NCI-H1417 treated with DMSO at 0.1 percent for 48 hours (cell line): Measurements from ENCODE around the gene CXorf49.
"Not testable (repeated sequence)": the region's sequence is repeated elsewhere in the genome, so short reads cannot be mapped to it uniquely, and the experiment has no call there.

Source experiments
- DNase-seq: peaks from one replicate; lab custom pipeline; 2025; lab: John Stamatoyannopoulos, UW

Gene CXorf49

DNA sequence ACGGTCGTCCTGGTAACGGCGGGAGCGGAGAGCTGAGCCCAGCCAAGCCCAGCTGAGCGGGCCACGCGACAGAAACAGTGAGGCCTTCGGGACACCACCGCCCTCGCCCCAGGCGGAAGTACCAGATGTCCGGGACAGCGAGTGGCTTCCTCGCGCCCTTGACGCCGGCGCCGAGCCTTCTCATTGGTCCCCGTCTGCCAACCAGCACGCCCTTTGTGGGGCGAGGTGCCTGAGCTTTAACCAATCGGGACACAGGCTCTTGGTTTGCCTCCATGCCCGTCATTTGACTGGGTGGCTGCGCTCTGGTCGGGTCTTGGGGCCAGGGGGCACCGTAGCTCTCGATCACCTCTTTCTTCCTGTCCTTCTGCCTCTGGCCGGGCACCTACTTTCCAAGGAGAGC lies at the start of gene CXorf49:
CXorf49 (minus strand) TSS at position 101 of the 400 bp plus-strand sequence. CDS start 134 bp downstream, outside the sequence.
- not testable (repeated sequence) for DNase-seq

DNA sequence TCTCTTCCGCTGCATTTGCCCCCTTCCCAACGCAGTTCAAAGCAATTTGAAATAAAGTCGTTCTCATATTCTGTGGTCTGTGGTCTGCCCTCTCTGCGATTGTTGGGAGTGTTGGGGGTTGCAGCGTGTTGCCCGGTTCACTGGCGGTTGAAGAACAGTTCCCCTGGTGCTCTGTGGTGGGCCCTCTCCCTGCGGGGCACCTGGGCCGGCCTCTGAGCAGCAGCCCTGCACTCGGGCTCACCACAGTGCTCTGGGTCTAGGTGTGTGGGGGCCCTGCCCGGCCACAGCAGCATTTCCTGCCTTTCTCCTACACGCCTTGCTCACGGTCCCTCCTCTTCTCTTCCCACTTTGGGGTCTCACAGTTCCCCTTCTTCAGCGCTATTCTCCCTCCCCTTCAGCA lies 49.0 kb upstream of the CXorf49 start:
- not testable (repeated sequence) for DNase-seq

DNA sequence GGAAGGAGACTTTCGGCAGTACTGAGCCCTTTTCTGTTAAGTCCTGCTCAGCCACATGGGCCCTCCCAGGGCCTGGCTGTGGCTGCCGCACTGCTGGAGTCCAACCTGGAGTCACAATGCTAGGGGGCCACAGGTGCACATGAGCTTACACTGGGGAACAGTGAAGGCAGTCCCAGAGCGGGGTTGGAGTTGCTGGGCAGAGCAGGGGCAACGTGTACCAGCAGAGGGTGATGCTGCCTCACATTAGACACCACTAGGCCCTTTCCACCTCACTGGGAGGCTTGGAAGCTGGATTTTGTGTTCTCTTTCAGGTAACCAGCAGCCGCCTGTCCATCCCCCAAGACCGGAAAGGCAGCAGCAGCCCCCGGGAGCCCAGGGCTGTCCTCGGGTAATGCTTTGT lies 47.5 kb upstream of the CXorf49 start:
- not testable (repeated sequence) for DNase-seq

DNA sequence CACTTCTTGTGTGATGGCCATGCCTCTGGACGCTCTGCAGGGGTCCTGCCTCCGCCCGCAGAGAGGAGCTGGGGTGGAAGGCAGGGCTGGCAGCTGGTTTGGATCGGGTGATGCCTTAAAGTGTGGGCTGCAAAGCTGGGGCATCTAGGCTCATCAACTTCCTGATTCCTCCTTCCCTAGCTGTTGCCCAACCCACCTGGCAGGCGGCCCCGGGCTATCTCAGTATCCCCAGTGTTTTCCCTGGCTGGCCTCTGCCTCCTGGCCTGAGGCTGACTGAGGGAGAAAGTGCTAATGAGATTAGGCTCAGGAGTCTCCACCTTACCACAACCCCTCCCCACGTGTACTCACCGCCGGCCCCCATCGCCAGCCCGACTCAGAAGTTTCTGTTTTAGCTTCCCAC lies 46.7 kb upstream of the CXorf49 start:
- DNase-seq = not testable (repeated sequence)

DNA sequence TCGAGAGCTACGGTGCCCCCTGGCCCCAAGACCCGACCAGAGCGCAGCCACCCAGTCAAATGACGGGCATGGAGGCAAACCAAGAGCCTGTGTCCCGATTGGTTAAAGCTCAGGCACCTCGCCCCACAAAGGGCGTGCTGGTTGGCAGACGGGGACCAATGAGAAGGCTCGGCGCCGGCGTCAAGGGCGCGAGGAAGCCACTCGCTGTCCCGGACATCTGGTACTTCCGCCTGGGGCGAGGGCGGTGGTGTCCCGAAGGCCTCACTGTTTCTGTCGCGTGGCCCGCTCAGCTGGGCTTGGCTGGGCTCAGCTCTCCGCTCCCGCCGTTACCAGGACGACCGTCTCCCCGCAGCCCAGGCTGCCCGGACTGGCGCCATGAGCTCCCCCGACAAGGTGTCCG lies 45.0 kb upstream of the CXorf49 start, which contains the start of gene CXorf49B:
CXorf49B (plus strand) TSS at position 301 of the 400 bp plus-strand sequence; CDS start at position 376, 75 bp downstream.
- DNase-seq = not testable (repeated sequence)

DNA sequence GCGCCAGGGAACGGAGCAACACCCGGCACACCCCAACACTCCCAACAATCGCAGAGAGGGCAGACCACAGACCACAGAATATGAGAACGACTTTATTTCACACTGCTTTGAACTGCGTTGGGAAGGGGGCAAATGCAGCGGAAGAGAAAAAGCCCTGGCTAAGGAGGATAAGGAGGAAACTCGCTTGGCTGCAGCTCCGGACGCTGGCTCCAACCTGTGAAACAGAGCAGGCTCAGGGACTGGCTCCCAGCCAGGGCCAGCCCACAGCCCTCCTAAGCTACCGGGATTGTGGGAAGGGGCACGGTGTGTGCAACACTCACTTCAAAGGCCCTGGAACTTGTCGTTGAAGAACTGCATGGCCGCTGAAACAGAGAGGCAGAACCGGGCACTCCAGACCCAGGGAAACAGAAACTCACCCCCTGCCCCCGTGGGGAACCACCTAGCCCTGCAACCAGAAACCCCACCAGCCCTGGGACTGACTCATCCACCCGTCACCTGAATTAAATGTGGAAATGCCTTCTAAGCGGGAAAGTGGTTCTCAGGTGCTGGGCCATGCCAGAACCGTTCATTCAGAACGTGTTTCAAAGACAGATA lies 42.7 kb upstream of the CXorf49 start:
- not testable (repeated sequence) for DNase-seq

DNA sequence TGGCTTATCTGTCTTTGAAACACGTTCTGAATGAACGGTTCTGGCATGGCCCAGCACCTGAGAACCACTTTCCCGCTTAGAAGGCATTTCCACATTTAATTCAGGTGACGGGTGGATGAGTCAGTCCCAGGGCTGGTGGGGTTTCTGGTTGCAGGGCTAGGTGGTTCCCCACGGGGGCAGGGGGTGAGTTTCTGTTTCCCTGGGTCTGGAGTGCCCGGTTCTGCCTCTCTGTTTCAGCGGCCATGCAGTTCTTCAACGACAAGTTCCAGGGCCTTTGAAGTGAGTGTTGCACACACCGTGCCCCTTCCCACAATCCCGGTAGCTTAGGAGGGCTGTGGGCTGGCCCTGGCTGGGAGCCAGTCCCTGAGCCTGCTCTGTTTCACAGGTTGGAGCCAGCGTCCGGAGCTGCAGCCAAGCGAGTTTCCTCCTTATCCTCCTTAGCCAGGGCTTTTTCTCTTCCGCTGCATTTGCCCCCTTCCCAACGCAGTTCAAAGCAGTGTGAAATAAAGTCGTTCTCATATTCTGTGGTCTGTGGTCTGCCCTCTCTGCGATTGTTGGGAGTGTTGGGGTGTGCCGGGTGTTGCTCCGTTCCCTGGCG lies 2.3 kb upstream of the CXorf49 start:
- not testable (repeated sequence) for DNase-seq

DNA sequence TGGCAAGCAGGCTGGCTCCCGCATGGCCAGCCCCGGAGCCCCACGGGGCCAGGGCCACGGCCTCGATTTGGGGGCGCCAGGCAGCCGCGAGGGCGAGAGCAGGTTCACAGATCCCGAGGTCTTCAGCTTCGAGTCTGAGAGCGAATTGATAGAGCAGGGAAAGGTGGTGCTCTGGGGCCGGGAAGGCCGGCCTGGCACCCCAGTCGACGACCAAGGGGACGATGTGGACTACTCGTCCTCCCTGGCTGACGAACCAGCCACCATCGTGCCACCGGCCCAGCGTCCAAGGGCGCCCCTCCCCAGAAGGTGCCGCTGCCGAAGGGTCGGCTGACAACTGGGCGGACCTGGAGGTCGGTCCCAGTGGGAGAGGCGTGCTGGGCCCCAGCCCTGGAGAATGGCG lies 1.1 kb upstream of the CXorf49 start:
- DNase-seq = not testable (repeated sequence)

DNA sequence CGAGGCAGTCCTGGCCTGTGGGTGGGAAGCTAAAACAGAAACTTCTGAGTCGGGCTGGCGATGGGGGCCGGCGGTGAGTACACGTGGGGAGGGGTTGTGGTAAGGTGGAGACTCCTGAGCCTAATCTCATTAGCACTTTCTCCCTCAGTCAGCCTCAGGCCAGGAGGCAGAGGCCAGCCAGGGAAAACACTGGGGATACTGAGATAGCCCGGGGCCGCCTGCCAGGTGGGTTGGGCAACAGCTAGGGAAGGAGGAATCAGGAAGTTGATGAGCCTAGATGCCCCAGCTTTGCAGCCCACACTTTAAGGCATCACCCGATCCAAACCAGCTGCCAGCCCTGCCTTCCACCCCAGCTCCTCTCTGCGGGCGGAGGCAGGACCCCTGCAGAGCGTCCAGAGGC lies 1.8 kb downstream of the CXorf49 start:
- not testable (repeated sequence) for DNase-seq

DNA sequence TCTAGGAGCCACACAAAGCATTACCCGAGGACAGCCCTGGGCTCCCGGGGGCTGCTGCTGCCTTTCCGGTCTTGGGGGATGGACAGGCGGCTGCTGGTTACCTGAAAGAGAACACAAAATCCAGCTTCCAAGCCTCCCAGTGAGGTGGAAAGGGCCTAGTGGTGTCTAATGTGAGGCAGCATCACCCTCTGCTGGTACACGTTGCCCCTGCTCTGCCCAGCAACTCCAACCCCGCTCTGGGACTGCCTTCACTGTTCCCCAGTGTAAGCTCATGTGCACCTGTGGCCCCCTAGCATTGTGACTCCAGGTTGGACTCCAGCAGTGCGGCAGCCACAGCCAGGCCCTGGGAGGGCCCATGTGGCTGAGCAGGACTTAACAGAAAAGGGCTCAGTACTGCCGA lies 2.5 kb downstream of the CXorf49 start:
- DNase-seq = not testable (repeated sequence)

DNA sequence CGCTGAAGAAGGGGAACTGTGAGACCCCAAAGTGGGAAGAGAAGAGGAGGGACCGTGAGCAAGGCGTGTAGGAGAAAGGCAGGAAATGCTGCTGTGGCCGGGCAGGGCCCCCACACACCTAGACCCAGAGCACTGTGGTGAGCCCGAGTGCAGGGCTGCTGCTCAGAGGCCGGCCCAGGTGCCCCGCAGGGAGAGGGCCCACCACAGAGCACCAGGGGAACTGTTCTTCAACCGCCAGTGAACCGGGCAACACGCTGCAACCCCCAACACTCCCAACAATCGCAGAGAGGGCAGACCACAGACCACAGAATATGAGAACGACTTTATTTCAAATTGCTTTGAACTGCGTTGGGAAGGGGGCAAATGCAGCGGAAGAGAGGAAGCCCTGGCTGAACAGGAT lies 4.0 kb downstream of the CXorf49 start:
- not testable (repeated sequence) for DNase-seq

DNA sequence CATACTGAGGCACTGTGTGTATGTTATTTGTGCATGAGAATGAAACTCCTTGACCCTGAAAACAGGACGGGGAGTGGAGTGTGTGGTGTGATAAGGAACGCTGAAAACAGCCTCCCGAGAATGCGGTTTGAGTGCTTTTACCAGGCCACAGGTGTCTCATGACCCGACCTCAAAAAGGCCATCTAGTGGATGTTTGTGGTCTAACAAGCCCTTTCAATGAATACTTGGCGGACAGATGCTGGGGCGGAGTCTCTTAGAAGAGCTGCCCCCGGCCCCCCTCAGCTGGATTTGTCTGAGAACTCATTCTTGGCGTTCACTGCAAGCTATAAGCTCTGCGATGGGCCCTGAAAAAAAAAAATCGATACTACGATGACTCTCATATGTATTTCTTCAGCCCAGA lies 15.2 kb downstream of the CXorf49 start:
- DNase-seq = not testable (repeated sequence)

DNA sequence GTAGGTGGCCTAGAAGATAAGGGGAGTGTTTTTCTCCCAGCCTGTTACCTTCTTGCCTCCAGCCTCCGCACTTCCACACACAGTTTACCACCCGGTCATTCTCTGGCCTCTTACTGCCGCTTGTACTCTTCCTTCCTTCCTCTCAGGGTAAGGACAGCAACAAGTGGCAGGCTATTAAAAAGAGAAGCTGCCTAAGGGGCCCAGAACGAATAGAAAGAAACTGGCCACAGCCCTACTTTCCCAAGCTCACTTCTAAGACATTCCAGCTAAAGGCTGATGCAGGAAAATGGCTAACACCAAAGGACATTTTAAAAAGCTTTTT lies 19.1 kb downstream of the CXorf49 start:
- not testable (repeated sequence) for DNase-seq

DNA sequence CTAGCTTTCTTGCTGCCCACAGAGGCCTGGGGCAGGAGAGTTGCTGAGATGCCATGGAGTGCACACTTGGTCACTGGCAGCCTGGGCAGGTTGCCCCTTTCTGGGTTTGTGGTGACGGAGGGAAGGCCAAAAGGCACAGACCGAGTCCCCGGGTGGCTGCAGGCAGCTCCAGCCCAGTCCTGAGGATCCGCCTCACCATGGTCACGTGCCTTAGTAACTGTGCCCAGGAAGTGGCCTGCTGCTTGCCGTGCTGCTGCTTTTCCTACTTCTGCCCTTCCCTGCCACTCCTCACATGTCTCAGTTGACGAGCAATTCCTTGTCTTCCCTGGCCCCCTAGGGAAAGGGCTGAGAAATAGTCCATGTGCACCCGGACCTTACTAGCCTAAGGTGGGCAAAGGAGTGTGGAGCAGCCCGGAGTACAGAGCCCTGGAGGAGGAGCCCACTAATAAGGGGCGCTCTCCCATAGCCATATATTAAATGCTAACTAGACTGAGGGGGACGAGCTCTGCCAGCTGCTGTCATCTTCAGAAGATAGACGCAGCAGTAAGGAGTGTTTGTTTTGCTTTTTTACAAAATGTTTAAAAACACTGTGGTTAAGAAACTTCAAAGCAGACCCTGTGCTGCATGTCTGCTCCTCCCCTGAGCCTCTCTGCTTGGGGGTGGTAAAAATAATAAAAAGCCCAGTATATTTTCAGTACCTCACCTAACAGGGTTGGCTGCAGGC lies 19.6 kb downstream of the CXorf49 start:
- DNase-seq = not testable (repeated sequence)

DNA sequence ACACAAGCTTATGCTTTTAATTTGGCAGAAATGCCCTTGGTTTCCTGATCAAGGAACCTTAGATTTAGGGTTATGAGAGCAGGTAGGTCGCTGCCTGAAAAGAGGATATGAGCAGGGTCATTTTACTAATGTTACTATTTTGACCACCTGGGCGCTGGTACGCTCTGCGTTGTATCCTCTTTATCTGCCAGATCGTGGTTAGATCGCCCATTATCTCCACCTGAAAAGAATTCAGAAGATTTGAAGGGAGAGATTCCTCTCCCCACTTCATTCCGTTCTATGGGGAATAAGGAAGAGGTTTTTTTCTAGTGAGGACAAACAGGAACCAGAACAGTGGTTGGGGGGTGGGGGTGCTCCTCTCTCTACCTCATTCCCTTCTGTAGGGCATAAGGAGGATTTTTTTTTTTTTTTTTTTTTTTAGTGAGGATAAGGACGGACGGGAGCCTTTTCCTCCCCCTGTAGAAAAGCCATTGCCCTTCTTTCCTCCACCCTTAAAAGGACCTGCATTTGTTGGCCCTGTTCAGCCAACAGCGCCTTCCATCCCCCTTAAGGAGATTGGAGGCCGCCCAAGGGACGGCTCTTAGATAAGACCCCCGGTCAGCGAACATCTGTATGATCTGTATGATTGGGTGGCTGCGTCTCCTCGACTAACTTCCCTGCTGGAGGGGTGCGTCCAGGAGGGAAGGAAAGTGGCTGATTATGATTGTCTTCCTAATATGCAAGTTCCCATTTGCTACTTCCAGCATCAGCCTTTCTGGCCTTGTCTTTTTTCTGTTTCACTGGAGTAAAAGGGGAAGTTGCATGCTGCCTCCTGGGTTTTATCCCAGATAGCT lies 20.4 kb downstream of the CXorf49 start:
- not testable (repeated sequence) for DNase-seq

DNA sequence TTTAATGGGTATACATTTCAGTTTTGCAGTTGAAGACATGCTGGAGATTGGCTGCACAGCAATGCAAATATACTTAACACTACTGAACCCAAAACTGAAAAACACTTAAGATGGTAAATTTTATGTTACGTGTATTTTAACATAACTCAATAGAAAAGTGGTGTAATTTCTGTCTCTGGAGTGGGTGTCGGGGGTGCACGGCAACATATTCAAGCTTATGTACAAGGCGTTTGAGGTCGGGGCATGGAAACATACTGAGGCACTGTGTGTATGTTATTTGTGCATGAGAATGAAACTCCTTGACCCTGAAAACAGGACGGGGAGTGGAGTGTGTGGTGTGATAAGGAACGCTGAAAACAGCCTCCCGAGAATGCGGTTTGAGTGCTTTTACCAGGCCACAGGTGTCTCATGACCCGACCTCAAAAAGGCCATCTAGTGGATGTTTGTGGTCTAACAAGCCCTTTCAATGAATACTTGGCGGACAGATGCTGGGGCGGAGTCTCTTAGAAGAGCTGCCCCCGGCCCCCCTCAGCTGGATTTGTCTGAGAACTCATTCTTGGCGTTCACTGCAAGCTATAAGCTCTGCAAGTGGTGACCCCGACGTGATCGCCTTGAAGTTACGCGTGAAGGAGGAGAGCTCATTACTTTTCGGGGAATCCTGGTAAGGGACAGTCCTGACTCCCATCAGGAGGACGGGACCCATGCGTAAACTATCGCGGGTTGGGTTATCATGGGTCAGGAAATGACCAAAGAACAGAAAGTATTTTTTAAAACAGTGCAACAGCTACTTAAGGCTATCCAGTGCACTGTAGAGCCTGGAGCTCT lies 21.2 kb downstream of the CXorf49 start:
- not testable (repeated sequence) for DNase-seq

DNA sequence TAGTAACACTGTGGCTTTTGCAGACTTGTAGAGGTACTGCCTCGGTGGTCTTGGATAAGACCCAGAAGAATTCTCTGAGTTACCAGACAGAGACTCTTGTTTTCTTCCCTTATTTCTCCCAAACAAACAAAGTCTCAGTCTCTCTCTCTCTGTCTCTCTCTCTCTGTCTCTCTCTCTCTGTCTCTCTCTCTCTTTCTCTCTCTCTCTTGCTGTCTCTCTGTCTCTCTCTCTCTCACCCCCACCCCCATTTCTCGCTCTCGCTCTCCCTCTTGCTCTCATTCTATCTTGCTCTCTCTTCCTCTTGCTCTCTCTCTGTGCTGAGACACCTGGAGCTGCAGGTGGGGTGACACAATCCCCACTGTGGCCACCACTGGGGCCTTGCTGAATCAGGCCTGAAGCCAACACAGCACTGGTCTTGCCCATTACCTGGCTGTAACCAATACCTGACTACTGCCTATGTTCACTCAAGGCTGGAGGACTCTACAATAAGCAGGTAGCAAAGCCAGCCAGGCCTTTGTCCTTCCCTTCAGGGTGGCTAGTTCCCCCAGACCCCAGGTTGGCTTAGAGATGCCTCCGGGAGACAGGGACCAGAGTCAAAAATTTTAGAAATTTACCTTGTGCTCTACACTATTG lies 38.4 kb downstream of the CXorf49 start:
- no peak for DNase-seq

DNA sequence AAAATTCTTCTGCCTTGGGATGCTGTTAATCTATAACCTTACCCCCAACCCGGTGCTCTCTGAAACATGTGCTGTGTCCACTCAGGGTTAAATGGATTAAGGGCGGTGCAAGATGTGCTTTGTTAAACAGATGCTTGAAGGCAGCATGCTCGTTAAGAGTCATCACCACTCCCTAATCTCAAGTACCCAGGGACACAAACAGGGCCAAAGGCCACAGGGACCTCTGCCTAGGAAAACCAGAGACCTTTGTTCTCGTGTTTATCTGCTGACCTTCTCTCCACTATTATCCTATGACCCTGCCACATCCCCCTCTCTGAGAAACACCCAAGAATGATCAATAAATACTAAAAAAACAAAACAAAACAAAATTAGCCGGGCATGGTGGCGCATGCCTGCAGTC lies 40.9 kb downstream of the CXorf49 start:
- DNase-seq = not testable (repeated sequence)

DNA sequence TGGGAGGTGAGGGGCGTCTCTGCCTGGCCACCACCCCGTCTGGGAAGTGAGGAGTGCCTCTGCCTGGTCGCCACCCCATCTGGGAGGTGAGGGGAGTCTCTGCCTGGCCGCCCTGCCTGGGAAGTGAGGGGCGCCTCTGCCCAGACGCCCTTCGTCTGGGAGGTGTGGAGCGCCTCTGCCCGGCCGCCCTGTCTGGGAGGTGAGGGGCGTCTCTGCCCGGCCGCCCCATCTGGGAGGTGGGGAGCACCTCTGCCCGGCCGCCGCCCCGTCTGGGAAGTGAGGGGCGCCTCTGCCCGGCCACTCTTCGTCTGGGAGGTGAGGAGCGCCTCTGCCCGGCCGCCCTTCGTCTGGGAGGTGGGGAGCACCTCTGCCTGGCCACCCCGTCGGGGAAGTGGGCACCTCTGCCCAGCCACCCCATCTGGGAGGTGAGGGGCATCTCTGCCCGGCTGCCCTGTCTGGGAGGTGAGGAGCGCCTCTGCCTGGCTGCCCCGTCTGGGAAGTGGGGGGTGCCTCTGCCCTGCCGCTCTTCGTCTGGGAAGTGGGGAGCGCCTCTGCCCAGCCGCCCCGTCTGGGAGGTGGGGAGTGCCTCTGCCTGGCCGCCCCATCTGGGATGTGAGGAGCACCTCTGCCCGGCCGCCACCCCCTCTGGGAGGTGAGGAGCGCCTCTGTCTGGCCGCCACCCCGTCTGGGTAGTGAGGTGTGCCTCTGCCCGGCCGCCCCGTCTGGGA lies 41.9 kb downstream of the CXorf49 start:
- not testable (repeated sequence) for DNase-seq

DNA sequence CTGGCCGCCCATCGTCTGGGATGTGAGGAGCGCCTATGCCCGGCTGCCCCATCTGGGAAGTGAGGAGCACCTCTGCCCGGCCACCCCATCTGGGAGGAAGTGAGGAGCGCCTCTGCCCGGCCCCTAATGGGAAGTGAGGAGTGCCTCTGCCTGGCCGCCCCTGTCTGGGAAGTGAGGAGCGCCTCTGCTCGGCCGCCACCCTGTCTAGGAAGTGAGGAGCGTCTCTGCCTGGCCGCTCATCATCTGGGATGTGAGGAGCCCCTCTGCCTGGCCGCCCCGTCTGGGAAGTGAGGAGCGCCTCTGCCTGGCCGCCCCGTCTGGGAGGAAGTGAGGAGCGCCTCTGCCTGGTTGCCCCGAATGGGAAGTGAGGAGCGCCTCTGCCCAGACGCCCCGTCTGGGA lies 42.4 kb downstream of the CXorf49 start:
- DNase-seq = not testable (repeated sequence)
